HS-27A (cell line): ENCODE results near the gene SUCLA2.
"Not testable (repeated sequence)": the region's sequence is repeated elsewhere in the genome, so short reads cannot be mapped to it uniquely, and the experiment has no call there.

Source experiments
- DNase-seq: peaks from one replicate; pipeline ENCODE4 v3.0.0-alpha.2; 2012; ENCODE audit warnings: low read depth, missing footprints

SUCLA2 gene

GRCh38 chr13:48001114-48001881 is at the start of gene SUCLA2:
Gene SUCLA2 (minus strand): TSS chr13:48001273. CDS start chr13:48001269, 4 bp downstream.
- DNase-seq = peak; percentile 27

DNA sequence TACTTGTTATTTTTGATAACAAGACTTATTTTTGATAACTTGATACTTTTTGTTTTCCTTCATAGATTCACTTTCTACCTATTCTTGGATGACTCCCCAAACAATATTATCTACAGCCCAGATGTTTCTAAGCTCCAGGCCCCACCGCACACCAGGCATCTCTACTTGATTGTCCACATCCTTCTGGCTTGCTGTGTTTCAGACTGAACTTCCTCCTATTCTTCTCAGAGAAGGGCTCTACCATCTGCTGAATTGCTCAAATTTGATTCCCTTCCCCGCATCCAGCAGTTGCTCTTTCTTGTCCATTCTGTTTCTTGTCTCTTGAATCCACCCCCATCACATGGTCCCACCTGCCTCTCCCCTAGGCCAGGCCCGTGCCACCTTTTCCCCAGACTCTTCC is 49.5 kb upstream of the SUCLA2 start:
- DNase-seq = no peak

DNA sequence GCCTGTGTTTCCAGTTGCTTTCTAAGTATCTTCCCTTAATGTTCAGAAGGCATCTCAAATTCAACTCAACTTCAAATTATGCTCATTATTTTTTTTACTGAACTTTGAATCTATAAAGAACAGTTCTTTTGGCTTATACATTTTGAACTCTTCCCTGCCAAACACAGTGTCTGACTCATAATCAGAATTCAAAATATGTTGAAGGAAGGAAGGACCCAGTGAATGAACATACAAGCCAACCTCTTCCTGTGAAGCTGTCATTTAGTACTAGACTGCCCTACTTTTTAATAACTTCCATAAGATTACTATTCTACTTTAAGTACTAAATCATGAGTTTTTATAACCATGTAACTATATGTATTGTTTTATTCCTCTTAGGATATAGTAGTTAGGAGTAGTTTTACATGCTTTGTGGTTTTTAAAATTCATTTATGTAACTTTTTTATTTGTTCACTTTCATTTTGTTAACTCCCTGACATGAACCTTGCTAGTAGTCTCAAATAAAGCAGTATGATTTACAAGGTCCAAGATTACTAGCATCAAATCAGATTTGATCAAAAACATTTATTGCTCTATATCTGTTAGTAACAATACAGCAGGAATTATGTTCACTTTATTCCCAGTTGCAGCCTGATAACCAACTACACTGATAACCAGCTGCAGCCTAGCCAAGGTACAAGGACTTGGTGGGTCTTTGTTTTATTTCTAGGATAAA is 42.9 kb upstream of the SUCLA2 start:
- DNase-seq = no peak

DNA sequence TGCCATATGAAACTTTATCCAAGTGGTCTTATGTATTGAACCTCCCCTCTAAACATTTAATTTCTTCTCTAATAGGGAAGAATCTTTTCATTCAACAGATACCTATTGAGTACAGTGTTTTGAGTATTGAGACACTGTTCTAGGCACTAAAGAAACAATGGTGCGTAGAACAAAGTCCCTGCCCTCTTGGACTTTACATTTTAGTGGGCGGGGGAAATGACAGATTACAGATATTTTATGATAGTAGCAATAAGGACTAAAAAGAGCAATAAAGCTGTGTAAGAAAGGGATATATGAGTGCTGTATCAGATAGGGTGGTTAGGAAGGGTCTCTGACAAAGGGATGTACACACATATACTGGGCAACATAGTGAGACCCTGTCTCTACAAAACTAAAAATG is 41.8 kb upstream of the SUCLA2 start:
- DNase-seq = no peak

- no peak for DNase-seq
Observed at GRCh38 chr13:48040896-48041295, 39.8 kb upstream of the SUCLA2 start.

DNA sequence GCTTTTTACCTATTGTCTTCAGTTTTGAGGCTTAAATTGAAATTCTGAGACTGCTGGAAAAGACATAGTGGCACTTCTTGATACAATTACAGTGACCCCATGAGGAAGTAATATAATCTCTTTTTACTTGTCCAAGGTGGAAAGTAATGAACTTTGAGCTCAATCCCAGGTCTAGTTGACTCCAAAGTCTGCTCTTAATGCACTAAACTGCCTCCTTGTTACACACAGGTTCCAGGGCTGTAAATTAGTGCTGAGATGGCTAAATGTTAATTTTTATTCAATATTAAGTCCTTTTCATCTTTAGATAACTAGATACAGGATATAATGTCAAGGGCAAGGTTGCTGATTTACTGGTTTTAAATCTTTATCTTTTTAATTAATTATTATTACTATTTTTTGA is 39.0 kb upstream of the SUCLA2 start:
- DNase-seq = no peak

DNA sequence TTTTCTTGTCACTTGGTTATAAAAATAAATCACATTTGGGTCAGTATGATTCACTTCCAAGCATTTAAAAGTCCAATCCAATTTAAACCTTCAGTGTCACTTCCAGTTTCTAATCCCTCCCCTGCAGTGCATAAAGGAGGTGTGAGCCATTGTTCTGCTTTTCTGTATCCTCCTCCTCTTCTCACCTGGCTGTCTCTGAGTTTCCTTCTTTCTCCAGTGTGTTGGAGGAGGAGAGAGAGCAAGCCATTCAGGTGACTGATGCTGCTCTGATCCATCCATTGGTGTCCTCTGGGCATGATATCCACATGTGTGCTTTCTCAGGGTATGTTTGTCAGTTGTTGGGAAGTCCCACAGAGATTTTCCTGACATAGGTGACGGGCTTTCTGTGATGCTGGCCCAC is 37.7 kb upstream of the SUCLA2 start:
- DNase-seq = no peak

- DNase-seq = peak; percentile 72
Observed at GRCh38 chr13:48037346-48038173, 36.5 kb upstream of the SUCLA2 start, which contains the start of gene NUDT15. Gene NUDT15 (plus strand): TSS chr13:48037726. CDS start chr13:48037747, 21 bp downstream.

DNA sequence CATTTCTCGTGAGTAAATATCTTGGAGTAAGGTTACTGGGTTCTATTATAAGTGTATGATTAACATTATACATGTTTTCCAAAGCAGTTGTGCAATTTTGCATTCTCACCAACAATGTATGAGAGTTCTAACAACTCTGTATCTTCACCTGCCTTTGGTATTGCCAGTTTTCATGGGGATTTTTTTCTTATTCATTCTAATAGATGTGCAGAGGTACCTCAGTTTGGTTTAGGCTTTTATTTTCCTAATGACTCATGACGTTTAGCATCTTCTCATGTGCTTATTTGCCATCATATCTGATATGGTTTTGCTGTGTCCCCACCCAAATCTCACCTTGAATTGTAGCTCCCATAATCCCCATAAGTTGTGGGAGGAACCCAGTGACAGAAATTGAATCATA is 28.8 kb upstream of the SUCLA2 start:
- DNase-seq = no peak

DNA sequence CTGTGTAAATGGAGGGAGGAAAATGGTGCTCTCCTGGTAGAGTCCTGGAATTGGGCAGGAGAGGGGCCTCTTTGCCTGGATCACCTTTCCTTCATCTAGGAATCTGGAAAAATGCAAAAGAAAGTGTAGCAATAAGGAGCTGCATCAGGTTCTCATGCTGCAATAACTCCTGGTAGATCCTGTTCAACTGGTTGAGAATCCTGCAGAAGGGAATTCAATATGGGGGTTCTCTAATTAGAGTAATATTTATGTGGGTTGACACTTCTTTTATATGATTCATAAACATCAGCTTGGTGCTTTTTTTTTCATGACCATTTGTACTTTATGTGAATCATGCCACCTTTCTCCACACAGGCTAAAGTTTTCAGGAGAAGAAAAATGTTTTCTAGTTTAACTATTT is 27.0 kb upstream of the SUCLA2 start:
- no peak for DNase-seq

- no peak for DNase-seq
Observed at GRCh38 chr13:48019796-48020195, 18.7 kb upstream of the SUCLA2 start.

- no peak for DNase-seq
Observed at GRCh38 chr13:48018637-48019036, 17.6 kb upstream of the SUCLA2 start.

- DNase-seq = no peak
Observed at GRCh38 chr13:48014359-48014758, 13.3 kb upstream of the SUCLA2 start.

- no peak for DNase-seq
Observed at GRCh38 chr13:48012668-48013067, 11.6 kb upstream of the SUCLA2 start.

DNA sequence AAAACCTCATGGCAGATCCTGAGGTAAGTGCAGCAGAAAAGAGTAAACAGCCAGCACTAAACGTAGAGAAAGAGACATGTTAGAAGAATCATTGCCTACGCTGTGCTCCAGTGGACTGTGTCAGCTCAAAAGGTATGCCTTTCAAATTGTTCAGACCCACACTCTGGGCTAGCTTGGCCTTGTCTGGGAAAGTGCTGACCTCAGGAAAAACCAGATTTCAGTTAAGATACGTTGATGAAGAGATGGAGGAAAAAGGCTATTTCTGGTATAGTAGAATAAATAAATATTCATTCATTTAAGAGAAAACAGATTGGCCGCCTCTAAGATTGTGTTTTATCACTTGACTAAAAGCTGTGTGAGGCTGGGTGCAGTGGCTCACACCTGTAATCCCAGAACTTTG is 9.6 kb upstream of the SUCLA2 start:
- DNase-seq = no peak

GRCh38 chr13:48009284-48009683 is 8.2 kb upstream of the SUCLA2 start:
- no peak for DNase-seq

DNA sequence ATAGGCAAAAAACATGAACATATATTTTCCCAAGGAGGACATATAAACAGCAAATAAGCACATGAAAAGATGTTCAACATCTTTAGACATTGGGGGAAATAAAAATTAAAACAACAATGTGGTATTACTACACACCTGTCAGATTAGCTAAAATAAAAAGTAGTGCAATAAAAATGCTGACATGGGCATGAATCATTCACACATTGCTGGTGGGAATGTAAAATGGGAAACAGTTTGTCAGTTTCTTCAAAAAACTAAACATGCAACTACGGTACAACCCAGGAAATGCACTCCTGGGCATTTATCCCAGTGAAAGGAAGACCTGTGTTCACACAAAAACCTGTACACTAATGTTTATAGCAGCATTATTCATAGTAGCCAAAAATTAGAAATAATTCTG is 5.3 kb upstream of the SUCLA2 start:
- DNase-seq = no peak

DNA sequence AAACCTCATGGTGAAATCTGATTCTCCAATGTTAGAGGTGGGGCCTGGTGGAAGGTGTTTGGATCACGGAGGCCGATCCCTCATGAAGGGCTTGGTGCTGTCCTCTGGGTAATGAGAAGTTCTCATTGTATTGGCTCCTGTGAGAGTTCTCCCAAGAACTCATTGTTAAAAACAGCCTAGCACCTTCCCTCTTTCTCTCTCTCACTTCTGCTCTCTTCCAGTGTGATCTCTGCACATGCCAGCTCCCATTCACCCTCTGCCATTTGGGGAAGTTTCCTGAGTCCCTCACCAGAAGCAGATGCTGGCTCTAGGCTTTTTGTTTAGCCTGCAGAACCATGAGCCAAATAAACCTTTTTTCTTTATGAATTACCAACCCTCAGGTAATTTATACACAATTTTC is 3.1 kb upstream of the SUCLA2 start:
- DNase-seq = no peak

DNA sequence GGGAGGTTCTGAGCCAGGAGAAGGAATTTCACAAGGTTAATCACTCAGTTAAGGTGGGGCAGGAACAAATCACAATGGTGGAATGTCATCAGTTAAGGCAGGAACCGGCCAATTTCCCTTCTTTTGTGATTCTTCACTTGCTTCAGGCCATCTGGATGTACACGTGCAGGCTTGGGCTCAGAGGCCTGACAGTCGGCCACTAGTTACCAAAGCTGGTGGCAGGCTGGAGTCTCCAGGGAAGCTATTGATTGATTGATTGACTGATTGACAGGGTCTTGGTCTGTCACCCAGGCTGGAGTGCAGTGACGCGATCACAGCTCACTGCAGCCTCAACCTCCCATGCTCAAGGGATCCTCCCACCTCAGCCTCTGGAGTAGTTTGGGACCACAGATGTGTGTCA is 926 bp upstream of the SUCLA2 start:
- DNase-seq = not testable (repeated sequence)

- DNase-seq = no peak
Observed at GRCh38 chr13:48000559-48001113, 437 bp downstream of the SUCLA2 start.

DNA sequence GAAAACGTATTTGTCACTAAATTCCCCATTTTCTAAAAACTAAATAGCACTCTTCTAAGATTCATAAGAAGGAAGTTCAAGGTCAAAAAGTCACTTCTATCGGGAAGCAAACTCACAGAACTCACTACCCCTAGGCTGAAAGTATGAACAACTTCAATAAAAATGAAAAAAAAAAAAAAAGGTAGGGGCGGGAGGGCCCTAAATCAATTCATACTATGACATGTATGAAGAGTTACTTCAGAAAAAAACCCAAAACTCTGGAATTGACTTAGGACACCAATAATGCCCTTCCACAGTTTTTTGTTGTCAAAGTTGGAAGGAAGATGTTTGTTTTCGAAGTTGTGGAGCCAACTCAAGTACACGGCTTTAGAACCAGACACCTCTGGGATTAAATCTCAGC is 1.1 kb downstream of the SUCLA2 start:
- no peak for DNase-seq

- DNase-seq = no peak
Observed at GRCh38 chr13:47997384-47997783, 3.7 kb downstream of the SUCLA2 start.
